B cell (primary cell): ENCODE measurements around the gene RUFY2. TPM values are rescaled to one million over a fixed set of nuclear protein-coding genes. Genes with fewer than 3 reads are reported as not detected.

Experiments
- ATAC-seq: fragments of 200-7000 bp; cut with Tn5 transposase; one replicate; pipeline ENCODE4 v1.10.0; 2021; ENCODE audit warnings: low read depth, mild to moderate bottlenecking, moderate number of reproducible peaks, moderate library complexity
- CTCF ChIA-PET: fragments of 350-600 bp; sonication (Branson Sonifier 250); formaldehyde crosslinking; loops from one replicate; lab custom pipeline; 2021; ENCODE audit warnings: antibody characterized with exemption, inconsistent platforms; lab: Charles Lee
- POLR2A ChIA-PET: fragments of 350-600 bp; sonication (Branson Sonifier 250); formaldehyde crosslinking; loops from one replicate; lab custom pipeline; 2021; ENCODE audit warnings: antibody characterized with exemption; lab: Charles Lee
- DNase-seq: peaks from one replicate; pipeline ENCODE4 v3.0.0; 2013
- H2AFZ ChIP-seq: 2 replicates; pipeline ENCODE4 v1.6.1; 2012; ENCODE audit warnings: mild to moderate bottlenecking, low read depth, low read length; ENCODE audit not compliant: insufficient read depth, poor library complexity, severe bottlenecking
- H3K27ac ChIP-seq, 2 donors: 1 replicate in 1 of 2; 2 replicates in 1 of 2; pipeline ENCODE4 v1.5.1; 2012 to 2013; ENCODE audit warnings: low read length in 2 of 2, mild to moderate bottlenecking in 2 of 2, moderate library complexity in 1 of 2
- H3K27me3 ChIP-seq, 4 experiments: fragments of 200-600 bp in 1 of 4; sonication (generic) in 1 of 4; replicated peaks in 1 of 4; 1 replicate in 2 of 4; 2 replicates in 2 of 4; pipeline versions ENCODE4 v1.6.1 to v1.7.0; 2013 to 2016; ENCODE audit warnings: low read length in 3 of 4, mild to moderate bottlenecking in 2 of 4, mixed read lengths in 1 of 4, moderate library complexity in 1 of 4; ENCODE audit not compliant: insufficient read depth in 4 of 4, control insufficient read depth in 3 of 4; ENCODE audit errors: control extremely low read depth in 1 of 4
- H3K36me3 ChIP-seq, 2 experiments: replicated peaks in 1 of 2; 1 replicate in 1 of 2; 2 replicates in 1 of 2; pipeline versions ENCODE4 v1.6.1 to v1.7.1; 2013; ENCODE audit warnings: low read length in 1 of 2; ENCODE audit not compliant: insufficient read depth in 2 of 2, control insufficient read depth in 1 of 2; ENCODE audit errors: control extremely low read depth in 1 of 2, extremely low read depth in 1 of 2
- H3K4me1 ChIP-seq, 2 donors: fragments of 200-600 bp in 1 of 2; sonication (generic) in 1 of 2; 1 replicate in 1 of 2; 2 replicates in 1 of 2; pipeline versions ENCODE4 v1.5.1 to v1.6.1; 2013 to 2017; ENCODE audit warnings: low read length in 2 of 2; ENCODE audit not compliant: control insufficient read depth in 2 of 2, insufficient read depth in 2 of 2
- H3K4me2 ChIP-seq: replicated peaks from 2 replicates; pipeline ENCODE3; 2012; ENCODE audit warnings: mild to moderate bottlenecking, low read depth, low read length; ENCODE audit not compliant: poor library complexity, severe bottlenecking
- H3K4me3 ChIP-seq, 5 experiments: fragments of 200-600 bp in 1 of 5; sonication (generic) in 1 of 5; 1 replicate in 3 of 5; 2 replicates in 2 of 5; pipeline versions ENCODE4 v1.5.1 to v1.7.0; 2011 to 2016; ENCODE audit warnings: low read length in 4 of 5, mild to moderate bottlenecking in 4 of 5, low read depth in 2 of 5, control low read depth in 1 of 5, moderate library complexity in 1 of 5; ENCODE audit not compliant: insufficient read depth in 1 of 5; ENCODE audit errors: control extremely low read depth in 1 of 5, extremely low read depth in 1 of 5
- H3K79me2 ChIP-seq: fragments of 200-600 bp; sonication (generic); one replicate; pipeline ENCODE4 v1.6.0; 2016; ENCODE audit warnings: low read length; ENCODE audit not compliant: control insufficient read depth, insufficient read depth
- H3K9ac ChIP-seq: fragments of 200-600 bp; sonication (generic); 2 replicates; pipeline ENCODE4 v1.6.1; 2017; ENCODE audit warnings: mild to moderate bottlenecking, low read length, moderate library complexity
- H3K9me3 ChIP-seq, 3 donors: one replicate each; pipeline versions ENCODE4 v1.6.1 to v1.7.1; 2013; ENCODE audit warnings: low read length in 2 of 3; ENCODE audit not compliant: control insufficient read depth in 2 of 3, insufficient read depth in 1 of 3; ENCODE audit errors: control extremely low read depth in 1 of 3
- H4K20me1 ChIP-seq: 2 replicates; pipeline ENCODE4 v1.6.0; 2012; ENCODE audit warnings: mild to moderate bottlenecking, low read length; ENCODE audit not compliant: insufficient read depth, control insufficient read depth, poor library complexity, severe bottlenecking
- H3K27ac Mint-ChIP-seq: one replicate; pipeline ENCODE4 v1.8.0; 2021; ENCODE audit warnings: mixed read lengths
- H3K27me3 Mint-ChIP-seq: one replicate; pipeline ENCODE4 v1.8.0; 2021; ENCODE audit warnings: mixed read lengths
- H3K4me1 Mint-ChIP-seq: one replicate; pipeline ENCODE4 v1.8.0; 2021; ENCODE audit warnings: mixed read lengths
- H3K4me3 Mint-ChIP-seq: one replicate; pipeline ENCODE4 v1.8.0; 2021; ENCODE audit warnings: mixed read lengths
- H3K9me3 Mint-ChIP-seq: one replicate; pipeline ENCODE4 v1.8.0; 2022; ENCODE audit warnings: mixed read lengths; ENCODE audit not compliant: insufficient read depth
- CTCF ChIP-seq: fragments of 200-600 bp; IDR thresholded peaks from one replicate; pipeline ENCODE4 v1.8.0; 2022; ENCODE audit warnings: antibody characterized with exemption, mild to moderate bottlenecking
- EZH2 ChIP-seq: IDR thresholded peaks from 2 replicates; pipeline ENCODE4 v1.6.1; 2012; ENCODE audit warnings: borderline replicate concordance, low read depth, mild to moderate bottlenecking, moderate library complexity, low read length; ENCODE audit not compliant: insufficient read depth, poor library complexity, severe bottlenecking
- WGBS: methylation state at CpG from one replicate; pipeline ENCODE4 v1.1.5; 2013; ENCODE audit warnings: missing lambda C conversion rate; ENCODE audit not compliant: insufficient coverage; 5-methylcytosine and 5-hydroxymethylcytosine counted together
- intact Hi-C: fragments of 100-400 bp; cut with micrococcal nuclease; formaldehyde crosslinking; loops from one replicate; pipeline ENCODE4 v1.10.0; 2022
- polyA plus RNA-seq: library from polyadenylated mRNA; depleted of rRNA; stranded (reverse); fragments of >200 nt; gene quantifications from 2 replicates; pipeline ENCODE4 v1.2.3, GENCODE V29; 2012
- total RNA-seq, 2 donors: library from RNA; stranded (reverse); fragments of 120-200 nt in 1 of 2; gene quantifications; 1 replicate in 1 of 2; 2 replicates in 1 of 2; pipeline versions ENCODE4 v1.2.3 to v1.2.4, GENCODE V29; 2013 to 2022

RUFY2 gene
- total and polyA plus RNA-seq, 2 donors (not counting 1 experiment from before 2014, with no cell fraction given) = 5.8 to 38.7 TPM

DNA sequence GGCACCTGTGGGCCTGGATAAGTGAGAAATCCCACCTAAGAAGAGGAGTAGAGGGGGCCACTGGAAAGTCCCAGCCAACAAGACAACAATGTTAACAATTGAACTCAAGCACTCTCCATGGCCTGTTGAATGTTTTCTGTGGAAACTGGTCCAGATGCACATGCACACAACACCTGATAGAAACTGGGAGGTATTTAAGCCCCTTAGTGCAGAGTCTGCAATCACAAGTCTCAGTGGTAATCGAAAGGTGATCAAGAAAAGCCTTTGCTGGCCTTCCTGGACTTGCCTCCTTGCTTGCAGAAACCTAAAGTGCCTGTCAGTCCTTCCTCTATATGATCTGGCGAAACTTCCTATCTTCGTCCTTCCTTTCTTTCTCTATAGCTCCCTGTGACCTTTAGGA lies 105.8 kb downstream of the RUFY2 start:
- peak overlapping the region; percentile 91 for H3K27ac Mint-ChIP-seq
- CTCF ChIA-PET = interaction anchor here (0.6 to 6.4 kb wide), 52 partner anchors 7 to 635 kb away, joined by 3 to 224 read pairs (median 5); partner anchors contain the start of genes ATOH7, HNRNPH3, PBLD and SIRT1
- H3K9me3 Mint-ChIP-seq = no peaks in the 10 kb centered on the region
- H3K27me3 ChIP-seq = no peaks in the 10 kb centered on the region
- peak overlapping the region; percentile 70 for H3K4me2 ChIP-seq
- peak overlapping the region in 1 of 2 donors; percentile 33 for H3K27ac ChIP-seq
- peak overlapping the region; percentile 61 for H3K4me3 Mint-ChIP-seq
- no CpG with 5 or more reads among the region's 3 CpGs for WGBS
- H3K4me1 Mint-ChIP-seq = peaks cover 36% of the 10 kb centered on the region
- intact Hi-C loops = loop anchor here (2.0 to 5.0 kb wide), 4 partner anchors 32 to 602 kb away; partner anchors contain the start of genes ATOH7, HNRNPH3 and PBLD
- ATAC-seq = no peak
- H3K9ac ChIP-seq = no peak overlapping the region
- peak overlapping the region; percentile 57 for H2AFZ ChIP-seq
- H3K9me3 ChIP-seq = no peaks in the 10 kb centered on the region
- H3K27me3 Mint-ChIP-seq = no peaks in the 10 kb centered on the region
- no peaks in the 10 kb centered on the region for H4K20me1 ChIP-seq
- POLR2A ChIA-PET = interaction anchor here (0.6 to 2.1 kb wide), 3 partner anchors 8 to 89 kb away, joined by 3 to 6 read pairs (median 4); partner anchors contain the start of gene HNRNPH3
- DNase-seq = peak; percentile 12
- H3K4me3 ChIP-seq = peak overlapping the region in 1 of 5 experiments; percentile 7
- no peaks in the 10 kb centered on the region for H3K36me3 ChIP-seq
- TF ChIP-seq CTCF (no peak), EZH2 (no peak)
- no peaks in the 10 kb centered on the region for H3K79me2 ChIP-seq
- H3K4me1 ChIP-seq = peaks cover 24 to 26% of the 10 kb centered on the region in 2 donors

- no peaks in the 10 kb centered on the region for H3K36me3 ChIP-seq
- H3K9me3 ChIP-seq = no peaks in the 10 kb centered on the region
- DNase-seq (no peak), ATAC-seq (no peak)
- no peak overlapping the region for H3K27ac Mint-ChIP-seq
- intact Hi-C loops = no loop called here
- CTCF ChIA-PET = no interaction called here
- H3K9me3 Mint-ChIP-seq = no peaks in the 10 kb centered on the region
- peaks cover 22 to 24% of the 10 kb centered on the region in 2 donors for H3K4me1 ChIP-seq
- no peaks in the 10 kb centered on the region for H3K27me3 ChIP-seq
- TF ChIP-seq CTCF = no peak
- TF ChIP-seq EZH2 = no peak
- H3K4me3 Mint-ChIP-seq = peak overlapping the region; percentile 44
- no peaks in the 10 kb centered on the region for H3K79me2 ChIP-seq
- POLR2A ChIA-PET = no interaction called here
- peak overlapping the region; percentile 5 for H2AFZ ChIP-seq
- peaks cover 36% of the 10 kb centered on the region for H3K4me1 Mint-ChIP-seq
- 97% methylated on average over 3 of the region's 9 CpGs for WGBS
- no peak overlapping the region for H3K4me2 ChIP-seq
- H3K9ac ChIP-seq = no peak overlapping the region
- H3K27me3 Mint-ChIP-seq = no peaks in the 10 kb centered on the region
- H4K20me1 ChIP-seq = no peaks in the 10 kb centered on the region
- no peak overlapping the region for H3K4me3 ChIP-seq
- no peak overlapping the region for H3K27ac ChIP-seq
Measured at GRCh38 chr10:68296843-68297663, 110.0 kb downstream of the RUFY2 start.
